ENCODE data around the gene SF3A1.

Gene SF3A1

DNA sequence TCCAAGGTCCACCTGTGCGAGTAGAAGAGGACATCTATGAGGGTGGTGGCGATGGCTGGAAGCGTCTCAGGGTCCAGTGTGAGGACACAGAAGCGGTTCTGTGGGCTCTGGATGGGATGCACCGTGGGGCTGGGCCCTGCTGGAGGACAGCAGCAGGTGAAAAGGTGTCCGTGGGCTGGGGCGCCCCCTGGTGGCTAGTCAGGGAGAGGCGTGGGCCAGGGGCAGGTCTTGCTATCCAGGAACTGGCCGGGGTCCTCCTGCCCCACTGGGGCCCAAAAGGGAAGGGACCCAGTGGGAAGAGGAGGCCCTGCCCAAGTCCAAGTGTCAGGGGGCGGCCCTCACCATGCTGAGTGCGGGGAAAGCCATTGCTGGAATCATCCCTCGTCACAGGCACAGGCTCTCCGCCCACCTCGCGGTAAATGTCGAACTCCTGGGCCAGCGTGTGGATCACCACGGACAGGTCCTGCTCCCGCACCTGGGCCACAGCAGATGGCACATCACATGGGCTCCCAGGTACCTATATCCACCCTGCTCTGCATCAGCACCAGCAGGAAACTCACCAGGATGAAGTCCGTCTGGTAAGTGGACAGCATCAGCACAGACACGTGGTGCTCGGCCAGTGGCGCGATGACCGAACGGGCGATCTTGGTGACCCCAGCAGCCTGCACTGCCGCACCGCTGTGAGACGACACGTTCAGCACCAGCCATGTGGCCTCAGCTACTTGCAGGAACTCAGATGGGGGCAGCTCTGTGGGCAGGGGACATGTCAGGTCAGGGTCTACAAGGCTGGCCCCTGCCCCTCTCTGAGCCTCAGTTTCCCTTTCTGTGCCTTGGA, 69.7 kb downstream of the SF3A1 start:
- Histone ChIP-seq H2AFZ (no peak overlapping the region), H3K4me3 (ENCODE audit: low read depth, low read length) (no peak overlapping the region), H3K4me1 (peaks cover 19% of the 10 kb centered on the region), H3K9me3 (ENCODE audit: control insufficient read depth, low read length) (no peaks in the 10 kb centered on the region), H3K9ac (no peak overlapping the region), H3K4me2 (ENCODE audit: low read length) (no peak overlapping the region), H3K36me3 (ENCODE audit: control insufficient read depth, insufficient read depth, low read length) (no peaks in the 10 kb centered on the region), H3K79me2 (no peaks in the 10 kb centered on the region), H3K27me3 (ENCODE audit: control insufficient read depth, insufficient read depth, low read length) (no peaks in the 10 kb centered on the region), H3K27ac (no peak overlapping the region)
- TF ChIP-seq CTCF (IDR thresholded peaks at IDR 0.05), result peak; percentile 68

- no peaks in the 10 kb centered on the region for H3K79me2 ChIP-seq
- H3K9ac ChIP-seq, result no peak overlapping the region
- H2AFZ ChIP-seq, result no peak overlapping the region
- no peak overlapping the region for H3K4me3 ChIP-seq (ENCODE audit: low read depth, low read length)
- H3K4me2 ChIP-seq (ENCODE audit: low read length), result no peak overlapping the region
- TF ChIP-seq CTCF (IDR thresholded peaks at IDR 0.05), result no peak
- no peaks in the 10 kb centered on the region for H3K36me3 ChIP-seq (ENCODE audit: control insufficient read depth, insufficient read depth, low read length)
- H3K27ac ChIP-seq, result no peak overlapping the region
- H3K9me3 ChIP-seq (ENCODE audit: control insufficient read depth, low read length), result no peaks in the 10 kb centered on the region
- H3K27me3 ChIP-seq (ENCODE audit: control insufficient read depth, insufficient read depth, low read length), result no peaks in the 10 kb centered on the region
- H3K4me1 ChIP-seq, result peaks cover 12% of the 10 kb centered on the region
Measured at GRCh38 chr22:30286331-30286730, 70.4 kb downstream of the SF3A1 start.

GRCh38 chr22:30285846-30286200, 70.9 kb downstream of the SF3A1 start:
- peaks cover 8% of the 10 kb centered on the region for H3K4me1 ChIP-seq
- no peak overlapping the region for H3K4me3 ChIP-seq (ENCODE audit: low read depth, low read length)
- no peak for TF ChIP-seq CTCF (IDR thresholded peaks at IDR 0.05)
- no peaks in the 10 kb centered on the region for H3K27me3 ChIP-seq (ENCODE audit: control insufficient read depth, insufficient read depth, low read length)
- H3K9ac ChIP-seq, result no peak overlapping the region
- no peak overlapping the region for H3K4me2 ChIP-seq (ENCODE audit: low read length)
- no peaks in the 10 kb centered on the region for H3K79me2 ChIP-seq
- no peak overlapping the region for H2AFZ ChIP-seq
- no peaks in the 10 kb centered on the region for H3K36me3 ChIP-seq (ENCODE audit: control insufficient read depth, insufficient read depth, low read length)
- H3K27ac ChIP-seq, result no peak overlapping the region
- no peaks in the 10 kb centered on the region for H3K9me3 ChIP-seq (ENCODE audit: control insufficient read depth, low read length)

DNA sequence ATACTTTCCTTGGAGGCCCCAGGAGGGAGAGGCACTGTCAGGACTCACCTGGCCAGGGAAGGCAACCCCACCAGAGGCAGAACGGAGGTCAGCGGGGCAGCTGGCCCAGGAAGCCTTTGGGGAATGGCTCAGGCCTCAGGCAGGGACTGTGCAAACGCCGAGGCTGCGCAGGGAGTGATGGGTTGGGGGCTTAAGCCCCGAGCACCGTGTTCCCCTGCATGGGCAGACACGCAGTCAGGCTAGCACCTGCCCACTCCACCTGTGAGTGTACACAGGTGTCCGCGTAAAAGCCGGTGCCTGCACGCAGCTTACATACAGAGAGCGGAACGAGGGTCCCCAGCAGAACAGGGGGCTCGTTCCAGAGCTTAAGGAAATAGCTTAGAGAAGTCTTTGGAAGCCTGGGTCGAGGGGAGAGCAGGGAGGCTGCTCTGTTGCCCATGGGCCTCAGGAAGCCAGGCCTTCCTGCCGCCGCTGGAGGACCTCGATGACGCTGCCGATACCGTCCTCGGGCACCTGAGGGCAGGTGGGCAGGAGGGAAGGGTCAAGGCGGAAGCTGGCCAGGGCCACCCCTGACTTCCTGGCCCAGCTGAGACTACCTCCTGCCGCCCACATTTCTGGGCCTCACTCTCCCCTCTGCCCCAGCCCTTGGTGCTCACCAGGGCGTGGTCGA, 71.4 kb downstream of the SF3A1 start:
- TF ChIP-seq CTCF (IDR thresholded peaks at IDR 0.05), result no peak
- Histone ChIP-seq H3K4me1 (peaks cover 3% of the 10 kb centered on the region), H3K4me3 (ENCODE audit: low read depth, low read length) (no peak overlapping the region)

More for the DNA sequence above, 71.4 kb downstream of the SF3A1 start:
- no peaks in the 10 kb centered on the region for H3K79me2 ChIP-seq
- H3K36me3 ChIP-seq (ENCODE audit: control insufficient read depth, insufficient read depth, low read length), result no peaks in the 10 kb centered on the region
- H3K27me3 ChIP-seq (ENCODE audit: control insufficient read depth, insufficient read depth, low read length), result no peaks in the 10 kb centered on the region
- H3K27ac ChIP-seq, result no peak overlapping the region
- no peak overlapping the region for H3K9ac ChIP-seq
- H3K4me2 ChIP-seq (ENCODE audit: low read length), result no peak overlapping the region
- no peak overlapping the region for H2AFZ ChIP-seq
- H3K9me3 ChIP-seq (ENCODE audit: control insufficient read depth, low read length), result no peaks in the 10 kb centered on the region
